GM11168 (cell line): Measurements from ENCODE around the gene AFDN.

Experiments
- in situ Hi-C: fragments of 300-500 bp; cut with MboI; formaldehyde crosslinking; loops from one replicate; pipeline ENCODE4 v1.12.0; 2022; ENCODE audit warnings: low sequenced_read_pairs; ENCODE audit not compliant: unreplicated experiment

The AFDN gene

DNA sequence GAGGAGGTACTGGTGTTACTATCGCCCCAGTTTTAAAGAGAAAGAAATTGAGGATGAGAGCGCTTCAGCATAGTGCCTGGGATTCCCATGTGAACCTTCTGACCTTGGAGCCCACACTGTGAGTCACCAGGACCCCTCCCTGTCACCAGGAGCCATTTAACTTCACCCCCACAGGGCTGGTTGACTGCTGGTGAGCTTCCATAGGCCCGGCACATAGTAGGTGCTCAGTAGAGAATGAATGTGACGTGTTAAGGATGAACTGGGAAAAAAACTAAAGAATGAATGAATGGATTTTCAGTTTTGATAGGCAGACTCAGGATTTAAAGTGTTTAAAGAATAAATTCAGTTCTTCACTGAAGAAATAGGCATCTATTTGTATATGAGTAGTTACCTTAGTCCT lies 117.4 kb downstream of the AFDN start:
- in situ Hi-C loops: no loop called here

DNA sequence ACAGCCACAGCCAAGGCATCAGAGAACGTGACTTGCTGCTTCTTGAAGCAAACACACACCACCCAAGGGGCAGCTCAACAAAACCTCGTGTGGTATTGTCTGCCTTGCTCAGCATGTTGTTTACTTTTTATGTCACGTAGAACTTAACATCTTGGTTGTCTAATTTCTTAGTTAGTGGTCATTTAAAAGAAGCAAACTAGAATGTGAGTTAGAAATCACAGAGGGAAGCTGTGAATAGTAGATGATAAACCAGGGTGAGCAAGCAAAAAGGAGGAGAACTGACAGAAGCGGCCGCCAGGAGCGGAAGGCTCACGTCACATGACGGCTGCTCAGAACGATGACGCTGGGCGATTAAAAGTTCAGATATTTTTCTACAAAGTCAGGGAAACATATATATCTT lies 119.3 kb downstream of the AFDN start:
- in situ Hi-C loops: no loop called here

DNA sequence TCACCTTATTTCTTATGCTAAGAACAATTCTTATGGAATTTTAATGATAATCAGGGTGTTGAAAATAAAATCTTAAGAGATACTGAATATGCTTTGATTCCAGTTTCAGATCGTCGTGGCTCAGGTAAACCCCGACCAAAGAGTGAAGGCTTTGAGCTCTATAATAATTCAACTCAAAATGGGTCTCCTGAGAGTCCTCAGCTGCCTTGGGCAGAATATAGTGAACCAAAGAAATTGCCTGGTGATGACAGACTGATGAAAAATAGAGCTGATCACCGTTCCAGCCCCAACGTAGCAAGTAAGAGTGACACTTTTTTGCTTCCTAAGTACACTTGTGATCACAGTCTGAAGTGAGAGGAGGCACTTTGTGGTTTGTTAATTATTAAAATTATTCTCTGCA lies 119.9 kb downstream of the AFDN start:
- in situ Hi-C loops: no loop called here

DNA sequence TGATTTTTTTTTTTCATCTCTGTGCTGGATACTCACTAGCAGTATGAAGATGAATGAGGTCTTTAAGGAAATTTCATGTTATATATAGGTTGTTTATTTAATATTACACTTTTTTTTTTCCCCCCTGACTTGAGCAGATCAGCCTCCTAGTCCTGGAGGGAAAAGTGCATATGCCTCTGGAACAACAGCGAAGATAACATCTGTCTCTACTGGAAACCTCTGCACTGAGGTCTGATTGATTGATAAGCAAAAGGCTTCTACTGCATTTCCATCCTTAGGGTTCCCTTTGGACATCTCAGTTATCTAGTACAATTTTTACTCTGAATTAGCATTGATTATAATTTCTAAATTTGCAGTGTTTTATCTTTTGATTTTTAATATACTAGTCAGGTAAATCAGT lies 121.0 kb downstream of the AFDN start:
- in situ Hi-C loops: no loop called here

DNA sequence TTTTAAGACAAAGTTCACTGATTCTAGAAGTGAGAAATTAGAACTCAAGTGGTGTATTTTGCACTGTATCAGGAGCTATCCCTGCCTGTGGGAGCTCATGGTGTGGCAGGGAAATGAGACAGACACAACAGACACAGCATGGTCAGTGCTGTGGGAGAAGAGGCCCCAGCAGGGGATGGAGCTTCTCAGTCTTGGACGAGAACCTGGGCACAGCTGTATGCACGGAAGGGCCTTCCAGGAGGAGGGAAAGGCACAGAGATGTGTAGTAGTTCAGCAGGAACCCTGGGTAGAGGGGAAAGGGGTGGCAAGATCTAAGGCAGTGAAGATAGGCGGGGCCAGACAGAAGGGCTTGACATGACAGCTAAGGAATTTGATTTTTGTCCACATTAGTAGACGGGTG lies 122.0 kb downstream of the AFDN start:
- in situ Hi-C loops: no loop called here

DNA sequence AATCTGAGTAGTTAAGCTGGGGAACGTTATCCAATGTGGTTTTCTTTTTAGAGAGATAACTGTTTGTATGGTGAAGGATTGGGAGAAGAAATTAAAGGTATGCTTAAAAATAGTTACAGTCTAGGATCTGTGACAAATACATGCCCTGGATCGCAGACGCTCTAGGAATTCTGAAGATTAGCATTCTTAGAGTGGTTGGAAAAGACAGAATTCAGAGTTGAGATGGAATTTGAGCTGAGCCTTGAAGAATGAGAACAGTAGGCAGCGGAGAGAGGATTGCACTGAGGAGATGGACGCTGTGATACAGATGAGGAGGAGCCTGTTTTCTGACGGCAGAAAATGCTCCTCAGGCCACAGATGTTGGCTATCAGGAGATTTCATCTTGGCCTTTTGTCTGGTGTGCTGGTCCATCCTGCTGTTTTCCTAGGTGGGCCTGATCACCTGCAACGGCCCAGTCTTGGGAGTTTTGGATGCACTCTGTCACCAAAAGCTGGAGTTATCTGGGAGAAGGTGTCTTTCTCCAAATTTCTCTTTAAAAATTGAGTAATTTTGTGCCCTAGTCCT lies 122.5 kb downstream of the AFDN start:
- in situ Hi-C loops: no loop called here

DNA sequence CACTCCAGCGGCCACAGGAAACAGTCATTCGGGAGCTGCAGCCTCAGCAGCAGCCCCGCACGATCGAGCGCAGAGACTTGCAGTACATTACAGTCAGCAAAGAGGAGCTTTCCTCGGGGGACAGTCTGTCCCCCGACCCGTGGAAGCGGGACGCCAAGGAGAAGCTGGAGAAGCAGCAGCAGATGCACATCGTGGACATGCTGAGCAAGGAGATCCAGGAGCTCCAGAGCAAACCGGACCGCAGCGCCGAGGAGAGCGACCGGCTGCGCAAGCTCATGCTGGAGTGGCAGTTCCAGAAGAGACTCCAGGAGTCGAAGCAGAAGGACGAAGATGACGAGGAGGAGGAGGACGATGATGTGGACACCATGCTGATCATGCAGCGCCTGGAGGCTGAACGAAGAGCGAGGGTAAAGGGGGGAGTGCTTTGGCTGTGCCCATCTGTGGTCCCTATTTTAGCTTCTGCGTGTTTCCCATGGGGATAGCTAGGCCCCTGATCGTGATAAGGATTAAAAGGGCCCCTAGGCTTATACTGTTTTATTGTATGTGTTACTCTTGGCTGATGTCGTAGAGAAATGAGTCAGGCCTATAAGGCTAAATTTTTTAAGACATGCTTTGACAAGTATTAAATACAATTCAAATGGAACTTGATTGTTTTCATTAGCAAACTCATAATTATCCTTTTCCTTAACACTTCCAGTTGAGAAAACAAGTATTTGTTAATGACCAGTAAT lies 125.2 kb downstream of the AFDN start:
- in situ Hi-C loops: no loop called here

DNA sequence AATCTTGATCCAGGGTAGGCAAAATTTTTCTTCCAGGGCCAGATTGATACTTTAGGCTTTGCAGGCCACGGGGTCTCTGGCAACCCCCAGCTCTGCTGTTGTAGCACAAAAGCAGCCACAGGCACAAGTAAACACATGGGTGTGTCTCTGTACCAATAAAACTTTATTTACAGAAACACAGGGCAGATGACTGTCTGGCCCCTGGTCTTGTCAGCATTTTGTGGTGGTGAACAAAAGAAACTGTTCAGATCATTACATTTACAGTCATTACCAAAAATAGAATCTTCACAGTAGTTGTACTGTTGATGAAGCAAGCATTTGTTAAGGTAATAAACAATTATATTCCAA lies 125.8 kb downstream of the AFDN start:
- in situ Hi-C loops: no loop called here

DNA sequence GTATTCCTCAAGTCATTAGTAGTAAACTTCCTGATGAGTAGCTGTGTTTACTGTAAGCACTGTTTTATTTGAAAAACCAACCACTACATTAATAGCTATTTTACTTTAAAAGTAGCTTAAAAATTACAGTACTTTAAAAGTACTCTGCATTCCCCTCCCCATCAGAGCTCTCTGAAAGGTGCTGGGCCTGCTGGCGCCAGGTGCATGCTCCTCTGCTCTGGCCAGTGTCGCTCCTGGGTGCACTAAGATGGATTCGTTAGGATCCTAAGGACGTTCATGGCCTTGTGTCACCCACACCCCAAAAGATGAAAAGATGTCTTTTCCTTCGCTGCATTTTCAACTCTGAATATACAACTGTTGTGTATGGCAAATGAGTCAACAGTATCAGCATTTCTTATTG lies 126.8 kb downstream of the AFDN start:
- in situ Hi-C loops: no loop called here

DNA sequence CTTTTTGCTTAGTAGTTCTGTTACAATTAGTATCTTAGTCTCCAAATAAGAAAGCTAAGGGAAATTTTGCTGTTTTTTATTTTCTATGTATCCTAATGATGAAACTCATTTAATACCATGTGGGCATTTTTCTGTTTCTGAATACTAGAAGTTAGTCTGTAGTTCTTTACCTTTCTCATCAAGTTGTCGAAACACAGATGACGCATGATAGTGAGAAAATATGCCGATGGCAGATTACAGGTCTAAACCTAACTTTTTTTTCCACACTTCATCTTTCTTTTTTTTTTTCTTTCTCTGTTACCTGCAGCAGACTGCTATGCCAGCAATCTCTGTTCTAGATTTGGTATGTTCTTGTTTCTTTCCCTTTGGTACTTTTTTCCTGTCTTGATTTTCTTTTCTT lies 127.4 kb downstream of the AFDN start:
- in situ Hi-C loops: no loop called here

DNA sequence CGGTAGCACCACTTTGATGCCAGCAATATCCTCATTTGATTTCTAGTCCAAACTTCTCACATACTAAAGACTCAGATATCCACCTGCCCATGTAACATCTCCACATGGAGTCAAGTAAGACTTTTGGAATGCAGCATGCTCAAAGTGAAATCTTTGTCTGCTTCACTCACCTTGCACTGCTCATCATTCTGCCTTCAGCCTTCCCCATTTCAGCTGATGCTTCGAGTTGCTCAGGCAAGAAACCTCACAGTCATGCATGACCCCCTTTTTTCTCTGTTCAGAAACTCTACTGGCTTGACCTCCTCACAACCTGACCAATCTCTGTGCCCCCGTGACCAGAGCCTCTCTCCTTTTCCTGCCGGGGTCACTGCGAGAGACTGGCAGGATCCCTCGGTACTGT lies 129.8 kb downstream of the AFDN start:
- in situ Hi-C loops: no loop called here

DNA sequence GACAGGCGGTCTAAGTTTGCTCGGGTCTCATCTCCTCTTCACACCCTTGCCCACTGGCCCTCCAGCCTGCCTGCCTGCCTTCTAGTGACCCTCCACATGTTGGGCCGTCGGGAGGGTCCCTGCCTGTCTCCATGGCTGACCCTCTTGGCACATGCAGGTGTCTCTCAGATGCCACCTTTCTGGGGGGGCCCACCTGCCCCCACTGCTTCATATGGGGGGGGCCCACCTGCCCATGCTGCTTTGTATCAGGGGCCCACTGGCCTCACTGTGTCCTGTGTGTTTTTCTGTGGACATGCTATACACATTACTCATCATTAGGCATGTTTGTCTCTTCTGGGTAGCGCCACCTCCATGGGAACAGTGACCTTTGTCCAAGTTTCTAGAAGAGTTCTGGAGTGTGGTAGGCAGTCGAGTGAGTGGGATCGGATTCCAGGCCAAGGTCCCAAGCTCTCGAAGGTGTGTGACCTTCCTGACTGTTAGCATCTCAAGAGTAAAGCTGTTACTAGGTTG lies 130.3 kb downstream of the AFDN start:
- in situ Hi-C loops: no loop called here

DNA sequence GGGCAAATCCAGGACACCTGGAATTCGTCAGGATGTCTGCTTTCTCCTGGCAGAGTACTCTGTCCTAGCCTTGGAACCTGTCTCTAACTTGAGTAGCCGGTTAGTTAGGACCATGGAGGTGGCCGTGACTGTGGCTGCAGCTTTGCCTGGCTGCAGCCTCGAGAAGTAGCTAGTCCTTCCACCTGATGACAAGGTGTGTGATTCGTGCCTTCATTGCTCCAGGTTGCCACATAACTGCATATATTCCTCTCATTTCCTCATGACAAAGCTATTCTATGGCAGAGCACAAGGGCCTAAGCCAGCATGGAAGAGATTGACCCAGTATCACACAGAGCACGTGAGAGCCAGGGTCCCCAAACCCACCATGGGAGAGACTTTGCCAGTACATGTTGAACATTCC lies 130.9 kb downstream of the AFDN start:
- in situ Hi-C loops: no loop called here

DNA sequence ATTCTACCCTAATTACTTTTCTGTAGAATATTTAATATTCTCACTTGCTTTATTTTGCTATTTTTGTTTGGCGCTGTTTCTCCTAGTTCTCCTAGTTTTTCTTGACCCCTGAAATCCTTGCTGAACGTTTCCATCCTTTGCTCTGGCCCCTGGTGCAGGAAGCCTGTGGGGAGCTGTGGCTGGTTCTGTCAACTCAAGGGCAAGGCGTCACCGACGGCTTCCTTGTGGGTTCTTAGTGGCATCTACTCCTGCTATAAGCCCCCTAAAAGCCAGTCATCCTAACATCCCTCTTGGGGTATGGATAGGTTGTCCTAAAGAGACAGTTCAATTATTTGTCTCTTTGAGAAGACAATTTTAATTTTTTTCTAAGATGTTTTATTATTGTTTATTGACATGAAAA lies 133.9 kb downstream of the AFDN start:
- in situ Hi-C loops: no loop called here

DNA sequence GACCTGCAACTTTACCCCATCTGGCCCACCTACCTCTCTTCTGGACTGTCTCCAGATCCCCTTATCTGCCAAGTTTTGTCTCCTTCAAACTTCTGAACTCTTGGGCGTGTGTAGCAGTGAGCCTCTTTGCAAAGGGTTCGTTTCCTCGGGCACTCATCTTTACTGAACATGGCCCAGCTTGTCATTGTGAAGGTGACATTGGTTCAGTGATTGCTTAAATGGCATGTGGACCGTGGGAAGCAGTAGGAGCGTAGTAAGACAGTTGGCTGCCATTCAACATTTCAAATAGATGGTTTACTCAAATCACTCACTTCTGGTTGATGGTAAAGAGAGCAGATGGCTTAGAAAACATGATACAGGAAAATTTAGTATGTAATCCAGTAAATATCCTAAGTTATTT lies 136.0 kb downstream of the AFDN start:
- in situ Hi-C loops: no loop called here

DNA sequence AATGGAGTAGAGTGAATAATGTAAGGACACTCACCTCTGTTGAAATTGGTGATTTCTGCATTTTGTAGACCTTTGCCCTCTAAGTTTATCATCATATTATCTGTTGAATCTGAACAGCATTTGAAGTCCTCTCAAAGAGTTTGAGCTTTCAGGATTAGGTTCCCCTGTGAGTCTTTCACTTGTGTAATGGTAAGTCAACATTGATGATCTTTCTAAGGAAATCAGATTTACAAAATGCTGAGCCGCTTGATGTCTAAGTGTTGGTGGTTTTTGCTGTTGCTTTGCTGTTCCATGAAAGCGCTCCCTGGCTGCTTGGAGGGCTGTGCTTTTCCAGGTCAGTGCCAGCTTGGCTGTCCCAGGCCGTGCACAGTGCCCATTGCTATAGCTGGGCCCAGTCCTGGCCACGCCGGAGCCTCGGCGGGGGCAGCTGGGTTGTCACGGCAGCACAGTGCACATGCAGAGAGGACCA lies 136.9 kb downstream of the AFDN start:
- in situ Hi-C loops: no loop called here

DNA sequence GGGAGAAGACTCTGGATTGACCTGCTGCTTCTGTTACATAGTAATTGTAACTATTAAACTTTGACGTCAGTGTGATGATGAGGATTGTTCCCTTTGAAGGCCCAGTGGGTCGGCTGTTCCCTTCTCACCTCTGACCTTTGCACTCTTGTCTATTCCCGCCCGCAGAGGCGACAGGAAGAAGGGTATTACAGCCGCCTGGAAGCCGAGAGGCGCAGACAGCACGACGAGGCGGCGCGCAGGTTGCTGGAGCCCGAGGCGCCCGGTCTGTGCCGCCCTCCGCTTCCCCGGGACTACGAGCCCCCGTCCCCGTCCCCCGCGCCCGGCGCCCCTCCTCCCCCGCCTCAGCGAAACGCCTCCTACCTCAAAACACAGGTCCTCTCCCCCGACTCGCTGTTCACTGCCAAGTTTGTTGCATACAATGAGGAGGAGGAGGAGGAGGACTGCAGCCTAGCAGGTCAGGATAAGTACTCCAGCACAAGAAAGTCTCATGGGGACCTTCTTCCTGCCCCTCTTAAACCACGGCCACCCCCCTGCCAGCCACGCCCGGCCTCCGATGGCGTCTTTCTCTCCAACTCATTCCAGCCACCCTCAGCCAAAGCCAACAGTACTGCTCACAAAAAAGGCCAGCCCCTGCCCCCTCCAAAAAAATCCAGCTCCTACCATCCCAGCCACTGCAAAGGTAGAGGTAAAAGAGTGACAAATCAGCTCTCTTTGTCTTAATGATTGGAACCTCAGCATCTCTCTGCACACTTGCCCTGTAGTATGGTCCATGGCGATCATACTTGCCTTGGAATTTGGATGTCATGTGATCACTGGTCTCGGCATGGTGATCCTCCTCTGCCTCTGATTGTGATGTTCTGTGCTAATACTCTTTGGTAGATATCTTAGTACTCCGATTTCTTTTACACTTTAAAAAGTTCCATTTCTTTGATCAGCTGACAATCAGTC lies 139.2 kb downstream of the AFDN start:
- in situ Hi-C loops: no loop called here

DNA sequence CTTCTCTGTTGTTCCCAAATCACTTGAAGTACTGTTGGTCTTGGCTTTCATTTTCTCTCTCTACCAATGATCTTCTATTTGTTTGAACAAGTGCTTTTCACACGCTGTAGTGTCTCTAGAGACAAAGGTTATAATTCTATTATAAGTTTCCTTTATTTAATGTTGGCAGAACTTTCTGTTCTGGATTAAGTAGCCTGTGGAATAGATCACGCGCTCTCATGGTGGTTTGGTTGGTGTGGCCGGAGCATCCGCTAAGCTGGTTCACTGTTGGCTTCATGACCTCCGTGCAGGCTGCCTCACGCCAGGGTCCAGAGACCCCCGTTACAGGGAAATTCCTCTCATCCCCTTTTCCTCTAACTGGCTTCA lies 139.8 kb downstream of the AFDN start:
- in situ Hi-C loops: no loop called here

DNA sequence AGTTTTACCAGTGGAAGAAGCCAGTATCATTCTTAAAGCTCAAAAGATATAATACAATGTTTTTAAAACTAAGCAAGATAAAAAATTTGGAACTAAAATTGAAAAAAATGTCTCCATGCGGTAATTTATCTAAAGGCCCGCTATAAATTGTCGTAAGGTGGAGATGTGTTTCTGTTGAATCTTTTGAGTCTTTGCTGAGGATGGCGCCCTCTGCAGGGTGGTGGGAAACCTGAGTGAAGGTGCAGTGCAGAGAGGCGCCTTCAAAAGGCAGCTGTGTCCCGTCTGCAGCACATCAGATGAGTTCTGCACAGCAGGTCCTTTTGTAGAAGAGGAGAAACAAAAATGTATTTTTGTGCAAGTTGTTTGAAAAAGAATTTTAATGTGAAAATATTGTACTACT lies 141.4 kb downstream of the AFDN start:
- in situ Hi-C loops: no loop called here

DNA sequence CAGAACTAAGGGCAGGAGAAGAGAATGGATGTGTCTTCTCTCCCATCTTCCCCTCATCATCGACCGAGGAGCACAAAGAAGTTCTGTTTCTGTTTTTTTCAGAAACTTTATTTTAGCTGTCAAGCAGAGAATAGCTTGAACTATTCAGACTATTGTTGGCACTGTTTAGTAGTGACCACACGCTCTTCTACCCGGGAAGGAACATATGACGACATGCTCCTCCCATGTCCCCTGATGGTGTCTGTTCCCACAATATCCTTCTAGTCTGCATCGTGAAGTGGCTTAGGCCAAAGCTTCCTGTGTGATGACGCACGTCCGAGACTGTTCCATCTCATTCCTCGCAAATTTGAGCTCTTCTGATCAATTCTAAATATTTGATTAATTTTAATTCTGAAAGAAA lies 143.5 kb downstream of the AFDN start:
- in situ Hi-C loops: no loop called here

DNA sequence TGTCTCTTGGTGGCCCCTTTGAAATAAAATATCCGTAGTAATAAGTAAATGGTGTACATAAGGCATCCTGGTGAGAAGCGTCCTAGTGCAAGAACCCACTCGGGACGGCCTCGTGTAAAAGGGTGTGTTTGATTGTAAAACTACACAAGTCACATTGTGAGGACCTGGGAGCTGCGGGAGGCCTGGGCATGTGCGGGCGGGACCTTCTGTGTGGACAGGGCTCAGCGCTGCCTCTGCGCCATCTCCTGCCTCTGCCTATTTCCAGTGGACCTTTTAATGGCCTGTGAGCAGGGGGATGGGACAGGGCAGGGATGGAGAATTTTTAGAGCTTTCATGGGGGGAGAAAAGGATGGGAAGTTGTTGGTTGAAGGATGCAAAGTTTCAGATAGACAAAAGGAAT lies 145.5 kb downstream of the AFDN start:
- in situ Hi-C loops: no loop called here
